ENCODE results near the gene KIF2C. TPM values are rescaled to one million over a fixed set of nuclear protein-coding genes. Genes with fewer than 3 reads are reported as not detected.

KIF2C gene
- total RNA-seq, 2 donors from 2014 or later = 42.0 to 72.7 TPM

GRCh38 chr1:44701141-44701573 is 38.5 kb upstream of the KIF2C start:
- DNase-seq = no peak
- Histone ChIP-seq H3K9me3 (ENCODE audit: control insufficient read depth, low read length) (no peaks in the 10 kb centered on the region), H3K36me3 (ENCODE audit: control insufficient read depth, insufficient read depth, low read length) (no peaks in the 10 kb centered on the region), H3K27ac (ENCODE audit: low read depth, low read length) (no peak overlapping the region), H3K9ac (ENCODE audit: extremely low read depth, low read length, poor library complexity, severe bottlenecking) (no peak overlapping the region), H3K4me3 (ENCODE audit: low read length) (no peak overlapping the region), H3K27me3 (ENCODE audit: control insufficient read depth, insufficient read depth, low read length, poor library complexity, severe bottlenecking) (no peaks in the 10 kb centered on the region), H3K4me1 (ENCODE audit: control insufficient read depth, insufficient read depth, low read length) (peaks cover 1% of the 10 kb centered on the region)
- H3K4me3 Mint-ChIP-seq = no peak overlapping the region
- TF ChIP-seq CTCF (conservative IDR thresholded peaks at IDR 0.05) = no peak
- H3K27me3 Mint-ChIP-seq (ENCODE audit: insufficient read depth) = peaks cover 2% of the 10 kb centered on the region
- peaks cover 9% of the 10 kb centered on the region for H3K4me1 Mint-ChIP-seq
- no peaks in the 10 kb centered on the region for H3K9me3 Mint-ChIP-seq
- WGBS, 2 experiments (ENCODE audit: insufficient coverage in 1 of 2, insufficient read length in 1 of 2) = 87 to 88% methylated on average over 6 to 7 of the region's 7 CpGs
- H3K36me3 Mint-ChIP-seq (ENCODE audit: low read depth) = no peaks in the 10 kb centered on the region
- H3K27ac Mint-ChIP-seq = no peak overlapping the region

GRCh38 chr1:44705470-44705869 is 34.2 kb upstream of the KIF2C start:
- Mint-ChIP-seq H3K9me3 (peaks cover 14% of the 10 kb centered on the region), H3K27me3 (ENCODE audit: insufficient read depth) (peaks cover 10% of the 10 kb centered on the region), H3K4me1 (peaks cover 5% of the 10 kb centered on the region), H3K4me3 (no peak overlapping the region), H3K27ac (no peak overlapping the region), H3K36me3 (ENCODE audit: low read depth) (peaks cover 5% of the 10 kb centered on the region)
- Histone ChIP-seq H3K4me3 (ENCODE audit: low read length) (no peak overlapping the region), H3K36me3 (ENCODE audit: control insufficient read depth, insufficient read depth, low read length) (no peaks in the 10 kb centered on the region), H3K9me3 (ENCODE audit: control insufficient read depth, low read length) (no peaks in the 10 kb centered on the region), H3K27me3 (ENCODE audit: control insufficient read depth, insufficient read depth, low read length, poor library complexity, severe bottlenecking) (no peaks in the 10 kb centered on the region), H3K27ac (ENCODE audit: low read depth, low read length) (no peak overlapping the region), H3K9ac (ENCODE audit: extremely low read depth, low read length, poor library complexity, severe bottlenecking) (no peak overlapping the region), H3K4me1 (ENCODE audit: control insufficient read depth, insufficient read depth, low read length) (no peaks in the 10 kb centered on the region)
- no peak for DNase-seq
- TF ChIP-seq CTCF (conservative IDR thresholded peaks at IDR 0.05) = no peak
- 89 to 91% methylated on average over 3 to 6 of the region's 6 CpGs for WGBS, 2 experiments (ENCODE audit: insufficient coverage in 1 of 2, insufficient read length in 1 of 2)

- no peaks in the 10 kb centered on the region for H3K4me1 ChIP-seq (ENCODE audit: control insufficient read depth, insufficient read depth, low read length)
- no peaks in the 10 kb centered on the region for H3K9me3 ChIP-seq (ENCODE audit: control insufficient read depth, low read length)
- H3K9ac ChIP-seq (ENCODE audit: extremely low read depth, low read length, poor library complexity, severe bottlenecking) = no peak overlapping the region
- H3K36me3 ChIP-seq (ENCODE audit: control insufficient read depth, insufficient read depth, low read length) = no peaks in the 10 kb centered on the region
- H3K27ac ChIP-seq (ENCODE audit: low read depth, low read length) = no peak overlapping the region
- Mint-ChIP-seq H3K27me3 (ENCODE audit: insufficient read depth) (peaks cover 14% of the 10 kb centered on the region), H3K36me3 (ENCODE audit: low read depth) (peaks cover 5% of the 10 kb centered on the region), H3K27ac (no peak overlapping the region), H3K9me3 (peaks cover 14% of the 10 kb centered on the region), H3K4me3 (no peak overlapping the region), H3K4me1 (peaks cover 4% of the 10 kb centered on the region)
- DNase-seq = no peak
- no peaks in the 10 kb centered on the region for H3K27me3 ChIP-seq (ENCODE audit: control insufficient read depth, insufficient read depth, low read length, poor library complexity, severe bottlenecking)
- WGBS, 2 experiments (ENCODE audit: insufficient coverage in 1 of 2, insufficient read length in 1 of 2) = 90 to 91% methylated on average over 2 of the region's 2 CpGs
- TF ChIP-seq CTCF (conservative IDR thresholded peaks at IDR 0.05) = no peak
- no peak overlapping the region for H3K4me3 ChIP-seq (ENCODE audit: low read length)
Measured at GRCh38 chr1:44705938-44706337, 33.7 kb upstream of the KIF2C start.

Data from endodermal cell (in vitro differentiated cells).